Psoas muscle (tissue), 8 donors: ENCODE measurements around the gene ADISSP. TPM values are rescaled to one million over a fixed set of nuclear protein-coding genes. Genes with fewer than 3 reads are reported as not detected.

ENCODE experiments used
- ATAC-seq, 4 donors: fragments of 200-7000 bp; cut with Tn5 transposase; one replicate each; pipeline ENCODE4 v1.9.1; 2020; ENCODE audit warnings: moderate library complexity in 3 of 4, mild to moderate bottlenecking in 2 of 4
- DNase-seq, 2 donors: peaks; one replicate each; pipeline ENCODE4 v3.0.0-alpha.2; 2020
- H3K27ac ChIP-seq: fragments of 200-600 bp; one replicate; pipeline ENCODE4 v1.8.0; 2022
- H3K27me3 ChIP-seq, 3 donors: fragments of 200-600 bp in 1 of 3; one replicate each; pipeline versions ENCODE4 v1.6.1 to v1.8.0; 2013 to 2022; ENCODE audit warnings: low read length in 2 of 3, mild to moderate bottlenecking in 2 of 3, moderate library complexity in 1 of 3; ENCODE audit not compliant: insufficient read depth in 3 of 3
- H3K36me3 ChIP-seq, 2 donors: fragments of 200-600 bp in 1 of 2; one replicate each; pipeline versions ENCODE4 v1.6.1 to v1.8.0; 2013 to 2022; ENCODE audit warnings: low read depth in 1 of 2, mild to moderate bottlenecking in 1 of 2, moderate library complexity in 1 of 2; ENCODE audit not compliant: insufficient read depth in 1 of 2
- H3K4me1 ChIP-seq: fragments of 200-600 bp; one replicate; pipeline ENCODE4 v1.8.0; 2022
- H3K4me3 ChIP-seq: fragments of 200-600 bp; one replicate; pipeline ENCODE4 v1.8.0; 2022; ENCODE audit warnings: mild to moderate bottlenecking
- H3K9me3 ChIP-seq: fragments of 200-600 bp; one replicate; pipeline ENCODE4 v1.8.0; 2022
- CTCF ChIP-seq: fragments of 200-600 bp; IDR thresholded peaks from one replicate; pipeline ENCODE4 v1.8.0; 2022; ENCODE audit warnings: antibody characterized with exemption
- WGBS, 3 donors: extraction: QIAGEN DNeasy Blood & Tissue Kit; methylation state at CpG; one replicate each; pipeline versions ENCODE4 v1.1.6 to v1.1.7; 2013; 5-methylcytosine and 5-hydroxymethylcytosine counted together
- intact Hi-C, 2 donors: fragments of 100-400 bp; cut with DNase I; formaldehyde crosslinking; loops; one replicate each; pipeline versions ENCODE4 v1.11.0 to v1.14.2; 2022
- polyA plus RNA-seq, 3 donors: library from polyadenylated mRNA; stranded (reverse); fragments of 200-250 nt; gene quantifications; one replicate each; pipeline ENCODE4 v1.2.3, GENCODE V29; 2013
- total RNA-seq, 4 donors: library from RNA; stranded (reverse); fragmentation: NEBNext Ultra II Directional in 2 of 4; extraction: Animal tissue kit (Norgen Biotek cat#: 25700) in 2 of 4; gene quantifications; one replicate each; pipeline versions ENCODE4 v1.2.1 to v1.2.4, GENCODE V29; 2021 to 2023
- donor health status: healthy with polysubstance abuse.
- donor health status: DM: no; HTN: no; CAD: no; lungs with moderate emphysema.
- donor health status: Bipolar disorder and iron deficiency.
- donor health status: healthy.
- donor health status: DM: yes; HTN: yes; CAD: no.
- donor health status: DM: no; HTN: no; CAD: no.
- donor health status: DM: no; HTN: no; CAD: no.
- donor health status: DM: yes; HTN: yes; CAD: no.

ADISSP gene
- total and polyA plus RNA-seq, 7 donors: 10.7 to 24.7 (median 14.4) TPM

GRCh38 chr20:3728354-3728753, 39.2 kb downstream of the ADISSP start:
- Histone ChIP-seq H3K27me3 (peaks cover 0 to 37% (median 4%) of the 10 kb centered on the region in 3 donors), H3K27ac (peak overlapping the region; percentile 23), H3K36me3 (no peaks in the 10 kb centered on the region), H3K4me1 (no peaks in the 10 kb centered on the region), H3K9me3 (no peaks in the 10 kb centered on the region), H3K4me3 (no peak overlapping the region)
- intact Hi-C loops: no loop called here
- ATAC-seq (no peak), DNase-seq (no peak)
- TF ChIP-seq CTCF: no peak
- 70 to 95% (median 79%) methylated on average over 5 of the region's 5 CpGs for WGBS, 3 donors

GRCh38 chr20:3727401-3728021, 40.0 kb downstream of the ADISSP start:
- Histone ChIP-seq H3K27ac (peak overlapping the region; percentile 7), H3K4me3 (no peak overlapping the region), H3K27me3 (peaks cover 0 to 29% (median 0%) of the 10 kb centered on the region in 3 donors), H3K36me3 (no peaks in the 10 kb centered on the region), H3K9me3 (no peaks in the 10 kb centered on the region), H3K4me1 (no peaks in the 10 kb centered on the region)
- DNase-seq (peak in 1 of 2 donors; percentile 39), ATAC-seq (peak in 3 of 4 donors; percentile 13 to 35 (median 27))
- TF ChIP-seq CTCF: no peak
- 16 to 20% (median 19%) methylated on average over 11 of the region's 11 CpGs for WGBS, 3 donors
- intact Hi-C loops: no loop called here

- no peak for TF ChIP-seq CTCF
- Histone ChIP-seq H3K27ac (no peak overlapping the region), H3K27me3 (peaks cover 0 to 18% (median 0%) of the 10 kb centered on the region in 3 donors), H3K9me3 (no peaks in the 10 kb centered on the region), H3K4me1 (no peaks in the 10 kb centered on the region), H3K36me3 (no peaks in the 10 kb centered on the region), H3K4me3 (no peak overlapping the region)
- intact Hi-C loops: no loop called here
- 69 to 70% (median 69%) methylated on average over 3 to 4 of the region's 4 CpGs for WGBS, 3 donors
- DNase-seq: no peak
- no peak for ATAC-seq
These were observed 43.2 kb downstream of the ADISSP start for GRCh38 chr20:3724356-3724755.

GRCh38 chr20:3723284-3723683, 44.3 kb downstream of the ADISSP start:
- Histone ChIP-seq H3K27ac (no peak overlapping the region), H3K4me1 (no peaks in the 10 kb centered on the region), H3K27me3 (peaks cover 0 to 10% (median 0%) of the 10 kb centered on the region in 3 donors), H3K9me3 (no peaks in the 10 kb centered on the region), H3K36me3 (no peaks in the 10 kb centered on the region), H3K4me3 (no peak overlapping the region)
- TF ChIP-seq CTCF: no peak
- DNase-seq (no peak), ATAC-seq (no peak)
- 88 to 95% (median 95%) methylated on average over 8 of the region's 8 CpGs for WGBS, 3 donors
- intact Hi-C loops: no loop called here

GRCh38 chr20:3721912-3722311, 45.6 kb downstream of the ADISSP start:
- intact Hi-C loops: no loop called here
- Histone ChIP-seq H3K9me3 (no peaks in the 10 kb centered on the region), H3K27ac (no peak overlapping the region), H3K4me3 (no peak overlapping the region), H3K4me1 (no peaks in the 10 kb centered on the region), H3K36me3 (no peaks in the 10 kb centered on the region), H3K27me3 (peaks cover 0 to 4% (median 0%) of the 10 kb centered on the region in 3 donors)
- DNase-seq (no peak), ATAC-seq (no peak)
- TF ChIP-seq CTCF: no peak
- 93 to 94% (median 93%) methylated on average over 4 of the region's 4 CpGs for WGBS, 3 donors
